GM12874 (cell line): Measurements from ENCODE around the gene EEF1AKMT4.

Source experiments
- TF ChIP-seq, protein P1 (sequence below): IDR thresholded peaks from 2 replicates; pipeline ENCODE4 v1.5.1; 2011; ENCODE audit warnings: low read depth, mild to moderate bottlenecking, control low read depth, low read length, moderate library complexity; ENCODE audit not compliant: insufficient read depth

EEF1AKMT4 gene

DNA sequence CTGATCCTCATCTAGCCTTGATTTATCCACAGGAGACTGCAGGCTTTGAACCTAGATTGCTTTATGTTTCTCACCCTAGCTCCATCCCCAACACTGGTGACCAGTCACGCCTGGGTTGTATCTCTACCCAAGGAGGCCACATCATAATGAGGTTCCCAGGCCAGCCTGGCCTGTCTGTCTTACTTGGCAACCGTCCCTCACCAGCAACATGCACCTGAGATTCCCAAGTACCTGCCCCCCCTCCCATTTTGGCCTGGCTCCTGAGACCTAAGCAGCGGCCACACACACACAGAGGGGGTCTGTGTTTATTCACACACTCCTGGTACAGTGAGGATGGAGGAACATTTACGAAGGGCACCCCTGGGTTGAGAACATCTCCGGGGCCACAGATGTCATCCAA lies 9.5 kb downstream of the EEF1AKMT4 start:
- TF ChIP-seq, protein P1, sequence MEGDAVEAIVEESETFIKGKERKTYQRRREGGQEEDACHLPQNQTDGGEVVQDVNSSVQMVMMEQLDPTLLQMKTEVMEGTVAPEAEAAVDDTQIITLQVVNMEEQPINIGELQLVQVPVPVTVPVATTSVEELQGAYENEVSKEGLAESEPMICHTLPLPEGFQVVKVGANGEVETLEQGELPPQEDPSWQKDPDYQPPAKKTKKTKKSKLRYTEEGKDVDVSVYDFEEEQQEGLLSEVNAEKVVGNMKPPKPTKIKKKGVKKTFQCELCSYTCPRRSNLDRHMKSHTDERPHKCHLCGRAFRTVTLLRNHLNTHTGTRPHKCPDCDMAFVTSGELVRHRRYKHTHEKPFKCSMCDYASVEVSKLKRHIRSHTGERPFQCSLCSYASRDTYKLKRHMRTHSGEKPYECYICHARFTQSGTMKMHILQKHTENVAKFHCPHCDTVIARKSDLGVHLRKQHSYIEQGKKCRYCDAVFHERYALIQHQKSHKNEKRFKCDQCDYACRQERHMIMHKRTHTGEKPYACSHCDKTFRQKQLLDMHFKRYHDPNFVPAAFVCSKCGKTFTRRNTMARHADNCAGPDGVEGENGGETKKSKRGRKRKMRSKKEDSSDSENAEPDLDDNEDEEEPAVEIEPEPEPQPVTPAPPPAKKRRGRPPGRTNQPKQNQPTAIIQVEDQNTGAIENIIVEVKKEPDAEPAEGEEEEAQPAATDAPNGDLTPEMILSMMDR = no peak

- TF ChIP-seq, protein P1 = no peak
These were observed 10.0 kb downstream of the EEF1AKMT4 start for GRCh38 chr3:184259396-184259877.

DNA sequence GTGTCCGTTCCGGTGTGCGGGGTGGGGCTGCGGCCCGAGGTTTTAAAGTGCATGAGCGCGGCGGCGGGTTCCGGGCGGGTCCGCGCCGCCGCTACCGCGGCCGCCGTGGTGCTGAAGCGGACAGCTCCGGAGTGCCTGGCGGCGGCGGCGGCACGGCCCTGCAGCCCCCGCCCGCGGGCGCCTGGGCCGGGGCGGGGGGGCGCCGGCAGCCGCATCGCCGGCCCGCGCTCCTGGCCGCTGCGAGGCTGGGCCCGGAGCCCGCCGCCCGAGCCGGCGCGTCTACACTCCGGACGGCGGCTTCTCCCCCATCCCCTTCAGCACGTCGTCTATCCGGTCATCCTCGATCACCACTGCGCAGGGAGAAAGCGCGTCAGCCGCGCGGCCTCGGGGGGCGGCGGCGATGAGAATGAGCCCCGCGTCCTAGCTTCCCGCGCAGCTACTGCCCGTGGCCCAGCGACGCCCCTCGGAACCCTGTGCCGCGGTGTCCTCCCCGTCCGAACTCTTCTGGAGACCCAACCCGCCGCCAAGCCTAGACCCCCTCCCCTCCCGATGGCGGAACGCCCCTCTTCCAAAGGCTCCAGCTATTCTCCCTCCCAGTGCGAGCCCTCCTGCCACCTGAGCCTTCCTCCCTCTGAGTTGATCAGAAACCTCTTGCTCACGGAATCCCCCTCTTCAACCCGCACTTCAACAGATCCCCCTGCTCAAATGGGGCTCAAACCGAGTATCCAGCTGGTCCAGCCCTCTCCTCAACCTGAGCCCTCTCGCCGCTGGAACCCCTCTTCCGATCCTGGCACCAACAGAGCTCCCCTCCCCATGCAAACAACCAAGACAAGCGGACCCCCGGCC lies 10.6 kb downstream of the EEF1AKMT4 start:
- TF ChIP-seq, protein P1 = no peak

DNA sequence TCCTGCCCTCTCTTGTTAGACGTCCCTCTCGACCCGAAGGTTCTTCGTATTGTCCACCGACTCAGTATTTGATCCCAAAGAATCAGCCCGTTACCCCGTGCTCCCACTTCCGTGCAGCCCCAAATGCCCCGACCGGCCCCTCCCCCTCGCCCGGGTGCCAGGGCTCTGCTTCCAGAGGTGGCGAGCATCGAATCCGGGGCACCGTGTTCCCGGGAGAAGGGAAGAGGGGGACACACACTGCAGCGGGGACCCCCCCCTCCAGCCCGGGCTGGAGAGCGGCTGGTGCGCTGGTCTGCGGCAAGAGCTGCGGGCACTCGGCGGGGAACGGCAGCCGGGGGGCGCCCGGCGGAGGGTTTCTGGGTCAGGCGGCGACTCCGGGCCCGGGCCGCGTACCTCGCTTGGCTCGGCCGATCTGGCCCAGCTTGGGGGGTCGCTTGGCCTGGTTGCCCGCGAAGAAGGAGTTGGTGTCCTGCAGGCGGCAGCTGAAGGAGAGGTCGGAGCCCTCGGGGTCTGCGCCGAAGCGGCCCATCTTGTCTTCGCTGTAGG lies 11.3 kb downstream of the EEF1AKMT4 start:
- TF ChIP-seq, protein P1 = no peak

GRCh38 chr3:184261270-184261853 lies 11.9 kb downstream of the EEF1AKMT4 start, which contains the start of gene CAMK2N2:
Gene CAMK2N2, minus strand, starts transcription at chr3:184261553. Its CDS starts 268 bp downstream, at chr3:184261285.
- TF ChIP-seq, protein P1 = no peak

DNA sequence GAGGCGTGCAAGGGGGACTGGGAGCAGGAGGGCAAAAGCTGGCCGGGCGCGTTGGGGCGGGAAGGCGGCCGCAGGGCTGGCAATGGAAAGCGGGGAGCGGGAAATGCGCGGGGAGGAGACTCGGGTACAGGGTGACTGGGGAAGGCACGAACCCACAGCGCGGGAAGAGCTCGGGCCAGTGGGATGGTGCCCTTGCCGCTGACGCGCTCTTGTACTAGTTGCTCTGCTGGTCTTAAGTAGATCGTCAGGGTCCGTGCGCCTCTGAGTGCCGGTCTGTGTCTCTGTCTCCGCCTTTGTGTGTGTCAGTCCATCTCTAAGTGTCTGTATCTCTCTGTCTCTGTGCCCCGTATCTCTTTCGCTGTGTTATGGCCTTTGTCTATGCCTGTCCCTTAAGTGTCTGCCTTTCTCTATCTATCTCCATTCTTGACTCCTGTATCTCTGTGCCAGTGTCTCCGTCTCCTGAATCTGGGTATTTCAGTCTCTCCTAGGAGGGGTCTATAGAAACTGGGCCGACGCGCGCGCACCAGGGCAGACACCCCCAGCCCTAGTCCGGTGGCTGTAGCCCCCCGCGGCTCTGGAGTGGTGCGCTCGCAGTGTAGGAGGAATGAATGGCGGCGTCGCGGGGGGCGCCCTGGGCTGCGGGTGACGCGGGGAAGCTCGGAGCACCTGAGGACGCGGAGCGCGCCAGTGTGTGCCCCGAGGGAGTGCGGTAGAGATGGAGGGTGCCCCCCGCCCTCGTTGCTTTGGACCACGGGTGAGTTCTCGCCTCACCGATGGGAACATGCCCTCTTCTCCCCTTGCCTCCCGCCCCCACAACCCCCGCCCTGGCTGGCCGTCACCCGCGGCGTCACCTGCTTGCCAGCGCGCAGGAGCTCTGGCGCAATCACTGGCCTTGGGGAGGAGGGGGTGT lies 12.6 kb downstream of the EEF1AKMT4 start:
- TF ChIP-seq, protein P1 = no peak
